Fibroblast of mammary gland (primary cell): Measurements from ENCODE around the gene TCOF1.

ENCODE experiments used
- DNase-seq: peaks from one replicate; pipeline ENCODE4 v3.0.0-alpha.2; 2010; ENCODE audit warnings: low read depth
- H3K4me3 ChIP-seq: 2 replicates; pipeline ENCODE4 v1.5.1; 2011; ENCODE audit warnings: low read depth, mild to moderate bottlenecking, low read length, moderate library complexity; ENCODE audit not compliant: control insufficient read depth
- CTCF ChIP-seq: conservative IDR thresholded peaks from 2 replicates; pipeline ENCODE4 v1.5.1; 2011; ENCODE audit warnings: low read depth, low read length, inconsistent platforms; ENCODE audit not compliant: control insufficient read depth, insufficient read depth

TCOF1 gene

DNA sequence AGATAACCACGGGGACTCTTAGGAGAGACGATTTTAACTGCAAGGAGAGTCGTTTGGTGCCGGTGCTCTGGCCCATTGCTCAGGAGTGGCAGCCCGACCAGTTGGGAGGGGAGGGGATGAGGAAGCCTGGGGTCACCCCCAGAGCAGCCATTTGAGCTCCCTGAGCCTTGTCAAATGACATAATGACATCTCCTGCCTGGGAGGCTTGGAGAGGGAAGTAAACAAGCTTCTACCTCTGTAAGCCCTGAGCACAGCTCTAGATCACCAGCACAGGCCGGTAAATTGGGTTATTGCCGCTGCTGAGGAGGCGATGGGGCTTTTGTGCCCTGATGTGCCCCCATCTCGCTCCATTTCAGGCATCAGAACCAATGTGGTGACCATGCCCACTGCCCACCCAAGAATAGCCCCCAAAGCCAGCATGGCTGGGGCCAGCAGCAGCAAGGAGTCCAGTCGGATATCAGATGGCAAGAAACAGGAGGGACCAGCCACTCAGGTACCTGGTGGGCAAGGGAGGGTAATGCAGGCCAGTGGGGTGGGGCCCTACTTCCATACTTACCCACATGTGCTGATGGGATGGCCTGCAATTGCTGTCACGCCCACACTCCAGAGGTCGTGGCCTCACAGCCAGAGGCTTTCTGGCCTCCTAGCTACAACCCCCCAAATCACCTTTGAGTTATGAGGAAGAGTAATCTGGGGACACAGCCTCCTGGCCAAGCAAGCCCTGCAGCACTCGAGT, 32.2 kb downstream of the TCOF1 start:
- no peak overlapping the region for H3K4me3 ChIP-seq
- TF ChIP-seq CTCF = no peak
- no peak for DNase-seq

GRCh38 chr5:150391064-150391834, 33.8 kb downstream of the TCOF1 start:
- no peak for TF ChIP-seq CTCF
- no peak for DNase-seq
- H3K4me3 ChIP-seq = no peak overlapping the region

DNA sequence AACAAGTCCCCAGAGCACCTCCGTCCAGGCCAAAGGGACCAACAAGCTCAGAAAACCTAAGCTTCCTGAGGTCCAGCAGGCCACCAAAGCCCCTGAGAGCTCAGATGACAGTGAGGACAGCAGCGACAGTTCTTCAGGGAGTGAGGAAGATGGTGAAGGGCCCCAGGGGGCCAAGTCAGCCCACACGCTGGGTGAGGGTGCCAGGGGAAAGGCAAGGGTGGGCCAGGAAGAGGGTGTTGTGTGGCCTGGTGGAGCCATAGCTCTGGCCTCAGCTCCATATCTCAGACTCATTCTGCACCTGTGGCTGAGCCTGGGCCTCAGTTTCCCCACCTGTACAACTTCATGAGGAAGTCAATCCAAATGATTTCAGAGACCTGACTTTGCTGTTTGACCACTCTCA, 34.5 kb downstream of the TCOF1 start:
- no peak for DNase-seq
- TF ChIP-seq CTCF = no peak
- H3K4me3 ChIP-seq = no peak overlapping the region

DNA sequence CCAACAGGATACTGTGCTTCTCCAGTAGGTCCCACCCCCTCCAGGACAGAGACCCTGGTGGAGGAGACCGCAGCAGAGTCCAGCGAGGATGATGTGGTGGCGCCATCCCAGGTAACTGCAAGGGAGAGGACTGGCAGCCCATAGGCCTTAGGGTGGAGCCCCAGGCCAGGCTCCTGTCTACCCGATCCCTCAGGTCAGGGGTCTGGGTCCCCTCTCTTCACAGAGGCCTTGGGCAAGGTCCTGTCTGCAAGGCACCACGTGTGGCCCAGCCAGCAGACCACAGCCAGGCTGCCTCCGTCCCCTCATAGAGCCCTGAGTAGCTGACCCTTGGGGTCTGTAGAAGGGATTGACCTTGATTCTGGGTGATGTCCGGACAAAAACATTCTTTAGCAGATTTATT, 35.2 kb downstream of the TCOF1 start:
- H3K4me3 ChIP-seq = no peak overlapping the region
- no peak for DNase-seq
- no peak for TF ChIP-seq CTCF

DNA sequence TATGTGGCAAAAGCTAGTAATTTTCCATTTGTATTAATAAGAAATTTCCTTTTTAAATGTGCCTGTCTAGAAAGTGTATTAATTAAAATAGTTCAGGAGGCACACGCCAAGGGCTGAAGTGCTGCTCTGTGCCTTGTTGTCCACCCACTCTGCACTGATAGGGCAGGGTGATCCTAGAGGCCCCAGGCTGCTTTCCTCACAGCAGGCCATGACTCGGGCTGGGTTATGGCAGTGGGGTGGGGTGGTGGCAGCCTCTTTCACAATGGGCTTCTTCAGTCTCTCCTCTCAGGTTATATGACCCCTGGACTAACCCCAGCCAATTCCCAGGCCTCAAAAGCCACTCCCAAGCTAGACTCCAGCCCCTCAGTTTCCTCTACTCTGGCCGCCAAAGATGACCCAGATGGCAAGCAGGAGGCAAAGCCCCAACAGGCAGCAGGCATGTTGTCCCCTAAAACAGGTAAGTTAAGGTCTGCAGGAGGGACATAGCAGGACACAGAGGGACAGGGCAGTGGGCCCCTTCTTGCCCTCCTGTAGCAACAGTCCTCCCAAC, 35.7 kb downstream of the TCOF1 start:
- H3K4me3 ChIP-seq = no peak overlapping the region
- no peak for TF ChIP-seq CTCF
- no peak for DNase-seq

- DNase-seq = no peak
- TF ChIP-seq CTCF = no peak
Observed at GRCh38 chr5:150394131-150394530, 36.6 kb downstream of the TCOF1 start.

More at GRCh38 chr5:150394131-150394530, 36.6 kb downstream of the TCOF1 start:
- no peak overlapping the region for H3K4me3 ChIP-seq
